ENCODE measurements around the gene HMGN2.
"Not testable (repeated sequence)": the region's sequence is repeated elsewhere in the genome, so short reads cannot be mapped to it uniquely, and the experiment has no call there.

Gene HMGN2

DNA sequence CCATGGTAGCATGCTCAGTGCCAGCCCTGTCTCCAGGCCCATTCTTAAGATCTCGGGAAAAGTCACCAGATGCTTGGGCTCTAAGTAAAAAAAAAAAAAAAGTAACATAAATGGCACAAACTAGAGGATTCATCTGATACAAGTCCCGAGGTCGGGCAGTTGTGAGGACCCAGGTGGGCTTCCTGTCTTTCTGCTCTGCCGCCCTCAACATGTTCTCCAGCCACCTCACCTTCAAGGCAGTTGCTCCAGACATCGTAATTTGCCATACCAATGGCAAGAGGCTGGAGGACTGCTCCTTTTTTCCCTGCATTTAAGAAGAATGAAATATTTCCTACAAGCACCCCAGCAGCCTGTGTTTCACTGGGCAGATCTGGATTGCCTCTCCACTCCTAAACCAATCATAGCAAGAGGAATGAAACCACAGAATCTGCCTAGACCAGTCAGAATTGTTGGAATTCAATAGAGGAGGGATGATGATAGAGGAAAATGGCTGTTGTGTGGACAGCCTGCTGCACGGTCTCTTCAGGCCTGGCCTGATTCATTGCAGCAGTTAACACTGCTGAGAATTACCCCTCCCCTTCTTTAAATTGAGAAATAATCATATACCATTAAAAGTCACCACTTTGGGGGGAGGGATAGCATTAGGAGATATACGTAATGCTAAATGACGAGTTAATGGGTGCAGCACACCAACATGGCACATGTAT, 5.4 kb downstream of the HMGN2 start:
- DNase-seq, result no peak

GRCh38 chr1:26478159-26478558, 5.9 kb downstream of the HMGN2 start:
- DNase-seq, result no peak

DNA sequence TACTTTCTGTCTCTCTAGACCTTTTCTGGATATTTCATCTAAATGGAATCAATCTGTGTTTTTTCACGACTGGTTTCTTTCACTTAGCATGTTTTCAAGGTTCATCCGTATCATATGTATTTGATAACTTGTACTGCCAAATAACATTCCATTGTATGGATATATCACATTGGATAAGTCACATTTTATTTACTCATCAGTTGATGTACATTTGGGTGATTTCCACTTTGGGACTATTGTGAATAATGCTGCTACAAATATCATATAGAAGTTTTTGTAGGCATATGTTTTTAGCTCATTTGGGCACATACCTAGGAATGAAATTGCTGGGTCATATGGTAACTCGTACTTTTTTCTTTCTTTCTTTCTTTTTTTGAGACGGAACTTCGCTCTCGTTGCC, 6.7 kb downstream of the HMGN2 start:
- DNase-seq, result no peak

DNA sequence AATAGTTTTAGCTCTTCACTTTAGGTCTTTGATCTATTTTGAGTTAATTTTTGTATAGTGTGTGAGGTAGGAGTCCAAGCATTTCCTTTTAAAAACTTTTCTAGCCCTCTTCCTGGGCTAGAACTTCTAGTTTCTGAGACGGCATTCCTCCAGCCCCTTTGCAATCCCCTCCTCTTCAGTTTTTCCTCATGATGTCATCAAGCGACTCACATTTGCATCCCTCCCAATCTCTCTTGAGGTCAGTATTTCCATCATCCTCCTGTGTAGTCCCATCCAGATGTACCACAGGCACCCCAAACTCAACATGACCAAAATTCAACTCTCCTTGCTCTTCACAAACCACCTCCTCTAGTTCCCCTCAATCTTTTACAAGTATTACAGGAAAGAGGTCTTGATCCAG, 10.7 kb downstream of the HMGN2 start:
- DNase-seq, result no peak

DNA sequence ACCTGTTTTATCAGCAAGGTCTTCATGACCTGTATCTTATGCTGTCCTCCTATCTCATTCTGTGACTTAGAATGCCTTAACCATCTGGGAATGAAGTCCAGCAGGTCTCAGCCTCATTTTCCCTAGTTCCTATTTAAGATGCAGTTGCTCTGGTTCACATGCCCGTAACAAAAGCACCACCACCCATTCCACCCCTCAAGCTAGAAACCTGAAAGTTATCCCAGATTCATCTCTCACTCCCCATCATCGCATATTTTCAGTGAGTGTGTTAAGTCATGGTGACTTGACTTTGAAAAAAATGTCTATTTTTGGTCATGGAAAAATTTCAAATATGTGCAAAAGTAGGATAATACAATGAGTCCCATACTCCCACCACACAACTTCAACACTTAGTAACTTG, 11.7 kb downstream of the HMGN2 start:
- DNase-seq, result no peak

- DNase-seq, result no peak
Measured at GRCh38 chr1:26490155-26490554, 17.9 kb downstream of the HMGN2 start.

DNA sequence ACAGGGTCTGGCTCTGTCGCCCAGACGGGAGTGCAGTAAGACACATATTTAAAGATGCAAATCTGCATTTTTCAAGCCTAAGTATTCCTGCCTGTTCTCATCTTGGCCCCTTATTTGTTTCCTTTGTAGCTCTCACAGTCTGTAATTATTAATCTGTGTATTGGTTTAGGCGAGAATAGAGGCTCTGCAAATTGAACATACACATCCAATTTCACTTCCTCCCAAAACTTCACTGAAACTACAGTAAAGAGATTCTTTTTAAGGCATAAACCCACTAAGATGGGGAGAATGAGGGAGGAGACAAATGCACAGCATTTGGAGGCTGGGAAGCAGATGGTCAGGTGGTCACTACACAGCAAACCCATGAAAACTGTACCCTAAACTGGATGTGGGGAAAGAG, 21.0 kb downstream of the HMGN2 start:
- no peak for DNase-seq

GRCh38 chr1:26493938-26494337, 21.7 kb downstream of the HMGN2 start:
- no peak for DNase-seq

DNA sequence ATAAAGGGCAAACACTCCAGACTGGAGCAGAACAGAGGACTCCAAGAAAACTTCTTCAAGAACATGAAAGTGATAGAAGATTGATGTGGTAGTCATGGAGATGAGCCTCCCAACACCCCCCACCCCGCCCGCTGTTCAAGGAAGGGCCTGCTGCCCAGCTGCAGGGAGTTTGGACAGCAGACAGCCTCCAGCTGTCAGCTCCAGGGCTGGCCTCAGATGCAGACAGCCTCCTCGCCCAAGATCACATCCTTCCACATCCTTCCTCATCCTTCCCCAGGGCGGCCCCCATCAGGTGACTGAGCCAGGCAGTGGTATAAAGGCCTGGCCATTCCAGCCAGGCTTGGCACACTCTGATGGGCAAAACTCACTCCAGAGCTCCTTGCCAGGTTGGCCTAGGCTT, 24.6 kb downstream of the HMGN2 start:
- DNase-seq, result no peak

GRCh38 chr1:26498894-26499293, 26.7 kb downstream of the HMGN2 start:
- DNase-seq, result no peak

- DNase-seq, result peak; percentile 83
Measured at GRCh38 chr1:26500488-26501175, 28.4 kb downstream of the HMGN2 start.

DNA sequence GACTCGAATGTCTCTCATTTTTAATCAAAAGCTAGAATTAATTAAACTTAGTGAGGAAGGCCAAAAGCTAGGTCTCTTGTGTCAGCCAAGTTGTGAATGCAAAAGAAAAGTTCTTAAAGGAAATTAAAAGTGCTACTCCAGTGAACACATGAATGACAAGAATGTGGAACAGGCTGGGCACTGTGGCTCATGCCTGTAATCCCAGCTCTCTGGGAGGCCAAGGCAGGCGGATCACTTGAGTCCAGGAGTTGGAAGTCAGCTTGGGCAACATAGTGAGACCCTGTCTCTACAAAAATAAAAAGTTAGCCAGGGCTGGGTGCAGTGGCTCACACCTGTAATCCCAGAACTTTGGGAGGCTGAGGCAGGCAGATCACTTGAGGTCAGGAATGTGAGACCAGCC, 38.5 kb downstream of the HMGN2 start:
- DNase-seq, result not testable (repeated sequence)

- DNase-seq, result not testable (repeated sequence)
Measured at GRCh38 chr1:26515836-26516235, 43.6 kb downstream of the HMGN2 start.

- no peak for DNase-seq
Measured at GRCh38 chr1:26516987-26517765, 44.9 kb downstream of the HMGN2 start.

GRCh38 chr1:26517766-26518049, 45.5 kb downstream of the HMGN2 start:
- DNase-seq, result no peak

GRCh38 chr1:26518355-26518754, 46.1 kb downstream of the HMGN2 start:
- DNase-seq, result no peak

DNA sequence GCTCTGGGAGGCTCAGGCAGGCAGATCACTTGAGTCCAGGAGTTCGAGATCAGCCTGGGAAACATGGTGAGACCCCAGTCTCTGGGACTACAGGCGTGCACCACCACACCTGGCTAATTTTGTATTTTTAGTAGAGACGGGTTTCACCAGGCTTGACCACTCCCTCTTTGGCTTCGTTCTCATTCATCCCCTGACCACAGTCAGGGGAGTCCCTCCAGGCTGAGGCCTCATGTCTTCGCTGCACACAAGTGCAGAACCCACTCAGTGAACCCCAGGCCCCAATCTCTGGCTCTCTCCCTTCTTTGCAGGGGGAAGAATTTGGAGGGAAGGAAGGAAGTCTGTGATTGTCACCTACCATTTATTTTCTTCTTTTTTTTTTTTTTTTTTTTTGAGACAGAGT, 48.1 kb downstream of the HMGN2 start:
- DNase-seq, result no peak

DNA sequence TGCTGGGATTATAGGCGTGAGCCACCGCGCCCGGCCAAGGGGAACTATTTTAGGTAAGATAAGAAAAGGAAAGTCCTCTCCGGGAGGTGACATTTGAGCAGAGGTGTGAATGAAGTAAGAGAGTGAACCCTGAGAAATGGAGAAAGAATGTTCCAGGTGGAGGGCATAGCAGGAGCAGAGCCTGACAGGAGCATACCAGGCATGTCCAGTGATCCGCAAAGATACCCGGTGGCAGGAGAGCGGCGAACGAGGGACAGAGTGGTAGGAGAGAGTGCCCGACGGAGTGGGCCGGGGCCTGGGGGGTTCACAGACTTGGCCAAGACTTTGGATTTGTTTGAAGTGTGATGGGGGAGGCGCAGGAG, 49.4 kb downstream of the HMGN2 start:
- no peak for DNase-seq

- DNase-seq, result no peak
Measured at GRCh38 chr1:26522073-26522472, 49.8 kb downstream of the HMGN2 start.

DNA sequence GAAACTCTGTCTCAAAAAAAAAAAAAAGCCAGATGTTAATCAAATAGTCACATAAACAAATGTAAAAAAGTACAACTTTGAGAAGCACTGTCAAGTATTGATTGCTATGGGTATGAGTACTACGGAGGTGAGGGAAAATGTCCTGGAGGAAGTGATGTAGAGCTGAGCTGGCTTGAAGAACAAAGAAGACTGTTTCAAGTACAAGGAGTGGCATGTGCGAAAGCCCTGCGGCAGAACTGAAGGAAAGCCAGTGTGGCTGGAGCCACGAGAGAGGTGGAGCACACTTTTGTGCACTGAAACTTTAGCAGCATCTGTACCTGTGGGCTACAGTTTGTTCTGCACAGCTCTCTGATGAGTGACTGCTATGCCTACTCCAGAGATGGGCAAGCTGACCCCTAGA, 51.9 kb downstream of the HMGN2 start:
- no peak for DNase-seq
